Measurements from ENCODE around the gene SP1.

- TF ChIP-seq CTCF (IDR thresholded peaks at IDR 0.05 in 8 of 11, conservative IDR thresholded peaks at IDR 0.05 in 3 of 11) (no peak), POLR2A (IDR thresholded peaks at IDR 0.05) (no peak)
Measured at GRCh38 chr12:53388932-53389331, 9.0 kb downstream of the SP1 start.
